ENCODE results near the gene BRINP3. TPM values are rescaled to one million over a fixed set of nuclear protein-coding genes. Genes with fewer than 3 reads are reported as not detected.

BRINP3 gene
- total and polyA plus RNA-seq, 2 donors (not counting 3 experiments of a cell fraction or from before 2014, with no cell fraction given): not detected

DNA sequence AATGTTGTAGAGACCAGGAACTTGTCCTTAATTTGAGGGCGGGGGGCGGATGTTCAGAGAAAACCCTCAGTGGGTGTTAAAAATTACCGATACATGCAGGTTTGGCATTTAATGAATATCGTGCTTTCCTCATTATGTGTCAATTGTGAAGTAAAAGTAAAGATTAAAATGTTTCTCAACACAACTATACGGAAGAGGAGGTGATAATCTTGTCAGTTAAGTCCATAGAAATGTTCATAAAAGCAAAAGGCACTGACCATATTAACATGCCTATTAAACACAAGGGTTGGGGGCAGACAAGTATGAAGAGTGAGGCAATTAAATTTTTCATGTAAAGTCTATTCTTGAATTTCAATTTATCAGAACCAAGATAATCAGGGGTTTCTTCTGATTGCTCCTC, 1.3 kb downstream of the BRINP3 start:
- POLR2A ChIA-PET: no interaction called here
- no peaks in the 10 kb centered on the region for H3K9me3 ChIP-seq (replicated peaks; ENCODE audit: control insufficient read depth, insufficient read depth, low read length)
- H4K20me1 ChIP-seq (replicated peaks; ENCODE audit: control insufficient read depth, extremely low read depth, insufficient read depth, low read length): no peaks in the 10 kb centered on the region
- CTCF ChIA-PET: interaction anchor here (2.5 kb wide), 1 partner anchor 11 kb away, joined by 8 read pairs; no protein-coding TSS in a partner anchor
- peak overlapping the region in 1 of 3 experiments; percentile 74 for H3K4me3 ChIP-seq (replicated peaks in 1 of 3; ENCODE audit: insufficient read depth in 1 of 3, low read depth in 1 of 3, low read length in 3 of 3)
- peak overlapping the region; percentile 83 for H3K4me2 ChIP-seq (ENCODE audit: insufficient read depth, low read length)
- H3K9ac ChIP-seq (replicated peaks; ENCODE audit: extremely low read depth, insufficient read depth, low read length): no peak overlapping the region
- H3K27ac ChIP-seq (ENCODE audit: insufficient read depth, low read depth, low read length): no peak overlapping the region
- FAIRE-seq (no peak), DNase-seq (ENCODE audit: low read depth, low spot score) (no peak)
- TF ChIP-seq JUN (IDR thresholded peaks at IDR 0.05; ENCODE audit: borderline replicate concordance, insufficient read depth, insufficient read length, low read depth) (no peak), CTCF (IDR thresholded peaks at IDR 0.05; ENCODE audit: extremely low read depth in 1 of 2, insufficient read depth in 1 of 2, low read depth in 1 of 2, low read length in 2 of 2) (no peak), GATA2 (IDR thresholded peaks at IDR 0.05; ENCODE audit: insufficient read depth, insufficient read length, low read depth, low read length) (no peak), POLR2A (IDR thresholded peaks at IDR 0.05; ENCODE audit: low read depth, low read length) (no peak), EZH2 (IDR thresholded peaks at IDR 0.05; ENCODE audit: borderline replicate concordance, low read depth, low read length, severe bottlenecking) (no peak), POLR2AphosphoS5 (IDR thresholded peaks at IDR 0.05; ENCODE audit: insufficient read depth, low read depth, low read length) (no peak), MYC (IDR thresholded peaks at IDR 0.05; ENCODE audit: low read depth, low read length) (no peak), FOS (IDR thresholded peaks at IDR 0.05; ENCODE audit: borderline replicate concordance, insufficient read depth, low read length) (no peak)
- TF ChIP-seq, protein P1, sequence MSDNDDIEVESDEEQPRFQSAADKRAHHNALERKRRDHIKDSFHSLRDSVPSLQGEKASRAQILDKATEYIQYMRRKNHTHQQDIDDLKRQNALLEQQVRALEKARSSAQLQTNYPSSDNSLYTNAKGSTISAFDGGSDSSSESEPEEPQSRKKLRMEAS (IDR thresholded peaks at IDR 0.05; ENCODE audit: insufficient read depth, insufficient read length): no peak
- H2AFZ ChIP-seq (ENCODE audit: low read depth, low read length): no peak overlapping the region
- H3K4me1 ChIP-seq (ENCODE audit: control insufficient read depth, extremely low read depth, insufficient read depth, low read length): peaks cover 28% of the 10 kb centered on the region
- H3K9me1 ChIP-seq (replicated peaks; ENCODE audit: control insufficient read depth, extremely low read depth, insufficient read depth, low read length): no peaks in the 10 kb centered on the region
- intact Hi-C loops (cut with micrococcal nuclease) (no loop called here), dilution Hi-C loops (cut with MboI; ENCODE audit: extremely low pct_ligation_motif_present, low sequenced_read_pairs) (no loop called here)
- H3K27me3 ChIP-seq (ENCODE audit: control insufficient read depth in 2 of 2, insufficient read depth in 2 of 2, low read length in 2 of 2): peaks cover 34 to 53% of the 10 kb centered on the region in 2 experiments
- no peaks in the 10 kb centered on the region for H3K79me2 ChIP-seq (ENCODE audit: control insufficient read depth, insufficient read depth, low read length)
- no TSS peak for BruUV-seq (replicated peaks)
- H3K36me3 ChIP-seq (ENCODE audit: control insufficient read depth in 2 of 2, extremely low read depth in 1 of 2, insufficient read depth in 2 of 2, low read length in 2 of 2): no peaks in the 10 kb centered on the region

Measured in endothelial cell of umbilical vein (primary cell).